ENCODE data around the gene STXBP6.

The STXBP6 gene

GRCh38 chr14:24876996-24877395, 173.0 kb downstream of the STXBP6 start:
- no peak overlapping the region for H2AFZ ChIP-seq (ENCODE audit: low read depth, low read length, severe bottlenecking)
- no peak overlapping the region for H3K9ac ChIP-seq (ENCODE audit: low read length)
- H3K9me2 ChIP-seq (replicated peaks; ENCODE audit: insufficient read depth, low read length) = no peaks in the 10 kb centered on the region
- H3K4me3 ChIP-seq (ENCODE audit: insufficient read depth, low read length, poor library complexity, severe bottlenecking) = no peak overlapping the region
- H3K27me3 ChIP-seq (ENCODE audit: low read length) = no peaks in the 10 kb centered on the region
- H3F3A ChIP-seq (ENCODE audit: insufficient read depth) = no peaks in the 10 kb centered on the region
- no peaks in the 10 kb centered on the region for H4K20me1 ChIP-seq (ENCODE audit: low read depth, low read length)
- H3K27ac ChIP-seq (ENCODE audit: low read depth, low read length) = no peak overlapping the region
- no peaks in the 10 kb centered on the region for H3K36me3 ChIP-seq (ENCODE audit: low read length)
- no peaks in the 10 kb centered on the region for H3K9me3 ChIP-seq (ENCODE audit: insufficient read depth, low read length)
- TF ChIP-seq EZH2phosphoT487 (conservative IDR thresholded peaks at IDR 0.05; ENCODE audit: low read length) (no peak), CTCF (IDR thresholded peaks at IDR 0.05; ENCODE audit: insufficient read depth, low read length, poor library complexity, severe bottlenecking) (no peak)
- no peaks in the 10 kb centered on the region for H3K79me2 ChIP-seq (ENCODE audit: insufficient read depth, low read length)
- no peak overlapping the region for H3K4me2 ChIP-seq (ENCODE audit: low read depth, low read length, poor library complexity, severe bottlenecking)

DNA sequence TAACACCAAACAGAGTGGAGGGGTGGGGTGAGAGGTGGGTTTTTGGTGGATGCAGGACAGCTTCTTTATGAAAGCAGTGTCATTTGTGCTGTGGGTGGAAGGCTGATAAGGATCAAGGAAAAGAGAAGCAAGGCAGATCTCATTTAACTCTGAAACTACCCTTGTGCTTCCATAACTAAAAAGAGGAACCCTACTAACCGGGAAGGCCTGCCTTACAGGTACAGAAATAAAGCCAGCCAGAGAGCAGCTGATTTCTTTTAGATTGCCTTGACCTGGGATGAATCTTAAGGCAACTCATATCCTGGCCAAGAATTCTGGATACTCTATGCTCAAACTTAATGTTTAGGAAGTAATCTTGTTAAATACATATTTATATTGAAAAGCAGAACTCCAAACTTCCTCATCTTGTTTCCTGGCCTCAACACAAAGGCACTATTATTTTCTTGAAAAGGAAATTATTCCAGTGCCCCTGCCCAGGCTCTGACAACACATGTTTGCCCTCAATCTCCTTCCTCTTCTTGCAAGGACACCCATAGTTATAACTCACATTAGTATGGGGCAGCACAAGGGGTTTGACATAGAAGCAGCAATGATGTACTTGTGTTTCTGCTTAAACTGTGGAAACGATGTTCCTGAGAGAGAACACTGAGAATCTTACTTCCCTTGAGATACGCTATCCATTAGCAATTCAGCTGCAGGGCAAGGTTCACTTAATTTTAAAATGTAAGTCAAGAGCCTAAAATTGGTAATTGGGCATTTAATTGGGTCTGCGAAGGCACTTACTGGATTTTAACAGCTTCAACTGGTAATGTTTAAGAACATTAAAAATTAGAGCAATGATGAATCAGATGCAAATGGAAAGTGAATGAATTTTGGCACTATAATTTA, 173.7 kb downstream of the STXBP6 start:
- Histone ChIP-seq H2AFZ (ENCODE audit: low read depth, low read length, severe bottlenecking) (no peak overlapping the region), H4K20me1 (ENCODE audit: low read depth, low read length) (no peaks in the 10 kb centered on the region), H3K36me3 (ENCODE audit: low read length) (no peaks in the 10 kb centered on the region), H3K27me3 (ENCODE audit: low read length) (no peaks in the 10 kb centered on the region), H3K4me3 (ENCODE audit: insufficient read depth, low read length, poor library complexity, severe bottlenecking) (no peak overlapping the region), H3K9me3 (ENCODE audit: insufficient read depth, low read length) (no peaks in the 10 kb centered on the region), H3F3A (ENCODE audit: insufficient read depth) (no peaks in the 10 kb centered on the region), H3K9me2 (replicated peaks; ENCODE audit: insufficient read depth, low read length) (no peaks in the 10 kb centered on the region), H3K79me2 (ENCODE audit: insufficient read depth, low read length) (no peaks in the 10 kb centered on the region), H3K4me2 (ENCODE audit: low read depth, low read length, poor library complexity, severe bottlenecking) (no peak overlapping the region), H3K9ac (ENCODE audit: low read length) (no peak overlapping the region), H3K27ac (ENCODE audit: low read depth, low read length) (no peak overlapping the region)
- TF ChIP-seq CTCF (IDR thresholded peaks at IDR 0.05; ENCODE audit: insufficient read depth, low read length, poor library complexity, severe bottlenecking) = no peak
- no peak for TF ChIP-seq EZH2phosphoT487 (conservative IDR thresholded peaks at IDR 0.05; ENCODE audit: low read length)

DNA sequence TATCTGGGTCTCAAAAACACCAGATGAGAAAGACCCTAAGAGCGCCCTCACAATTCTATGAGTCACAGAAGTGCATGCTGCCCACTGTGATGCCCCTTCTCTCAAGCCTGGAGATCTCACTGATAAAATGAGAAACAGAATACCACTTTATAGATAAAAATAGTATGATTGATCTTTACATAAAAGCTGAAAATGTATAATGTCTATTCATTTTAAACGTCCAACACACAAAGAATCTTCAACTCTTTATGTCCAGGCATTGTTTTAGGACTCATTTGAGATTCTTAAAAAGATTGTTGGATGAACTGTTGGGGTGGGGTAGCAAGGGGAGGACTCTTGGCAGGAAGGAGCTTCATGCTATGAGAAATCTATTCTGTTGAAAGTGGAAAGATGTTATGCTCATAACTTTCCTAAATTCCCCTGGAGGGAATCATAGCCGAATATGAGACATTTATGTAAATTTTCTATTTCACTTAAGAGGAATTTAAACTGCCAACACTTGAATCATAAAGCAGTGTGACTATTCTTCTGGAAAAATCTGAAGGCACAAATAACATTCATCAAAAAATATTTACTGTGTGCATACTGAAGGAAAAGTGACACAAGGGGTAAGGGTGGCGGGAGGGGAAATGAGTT, 174.6 kb downstream of the STXBP6 start:
- Histone ChIP-seq H3K9me2 (replicated peaks; ENCODE audit: insufficient read depth, low read length) (no peaks in the 10 kb centered on the region), H3K27me3 (ENCODE audit: low read length) (no peaks in the 10 kb centered on the region), H3F3A (ENCODE audit: insufficient read depth) (no peaks in the 10 kb centered on the region), H2AFZ (ENCODE audit: low read depth, low read length, severe bottlenecking) (no peak overlapping the region), H3K4me3 (ENCODE audit: insufficient read depth, low read length, poor library complexity, severe bottlenecking) (no peak overlapping the region), H4K20me1 (ENCODE audit: low read depth, low read length) (no peaks in the 10 kb centered on the region), H3K79me2 (ENCODE audit: insufficient read depth, low read length) (no peaks in the 10 kb centered on the region), H3K27ac (ENCODE audit: low read depth, low read length) (no peak overlapping the region), H3K4me2 (ENCODE audit: low read depth, low read length, poor library complexity, severe bottlenecking) (no peak overlapping the region), H3K9ac (ENCODE audit: low read length) (no peak overlapping the region), H3K36me3 (ENCODE audit: low read length) (no peaks in the 10 kb centered on the region), H3K9me3 (ENCODE audit: insufficient read depth, low read length) (no peaks in the 10 kb centered on the region)
- TF ChIP-seq EZH2phosphoT487 (conservative IDR thresholded peaks at IDR 0.05; ENCODE audit: low read length) = no peak
- no peak for TF ChIP-seq CTCF (IDR thresholded peaks at IDR 0.05; ENCODE audit: insufficient read depth, low read length, poor library complexity, severe bottlenecking)

Measured in SU-DHL-6 (cell line).